Lower leg skin (tissue), 4 donors: ENCODE results near the gene RUVBL2. TPM values are rescaled to one million over a fixed set of nuclear protein-coding genes. Genes with fewer than 3 reads are reported as not detected.

Experiments
- DNase-seq, 2 donors: peaks; one replicate each; pipeline ENCODE4 v3.0.0-alpha.2; 2019; ENCODE audit warnings: low spot score in 2 of 2
- H3K4me3 ChIP-seq: fragments of 200-600 bp; sonication (generic); 2 replicates; pipeline ENCODE4 v1.5.1; 2017; ENCODE audit warnings: mild to moderate bottlenecking, low read depth; ENCODE audit not compliant: poor library complexity, severe bottlenecking
- POLR2A ChIP-seq, 2 donors: fragments of 450-650 bp; IDR thresholded peaks; one replicate each; pipeline ENCODE4 v1.6.1; 2016 to 2017; ENCODE audit warnings: antibody characterized with exemption in 2 of 2, mild to moderate bottlenecking in 1 of 2, moderate library complexity in 1 of 2
- WGBS, 2 donors: methylation state at CpG; one replicate each; pipeline ENCODE4 v1.1.5; 2018; 5-methylcytosine and 5-hydroxymethylcytosine counted together
- intact Hi-C: fragments of 100-400 bp; cut with DNase I; formaldehyde crosslinking; loops from one replicate; pipeline ENCODE4 v1.15.0; 2023; ENCODE audit warnings: low total_unique reads
- total RNA-seq, 4 donors: library from RNA; depleted of rRNA; stranded (reverse); fragments of >200 nt; gene quantifications; one replicate each; pipeline ENCODE4 v1.1.0, GENCODE V29; 2016
- TF ChIP-seq, protein P1 (sequence below), 3 donors: fragments of 450-650 bp; IDR thresholded peaks; one replicate each; pipeline ENCODE4 v1.5.1; 2016; ENCODE audit warnings: antibody characterized with exemption in 3 of 3, mild to moderate bottlenecking in 3 of 3, moderate library complexity in 2 of 3

The RUVBL2 gene
- total RNA-seq, 4 donors from 2014 or later: 61.3 to 83.8 (median 83.3) TPM

DNA sequence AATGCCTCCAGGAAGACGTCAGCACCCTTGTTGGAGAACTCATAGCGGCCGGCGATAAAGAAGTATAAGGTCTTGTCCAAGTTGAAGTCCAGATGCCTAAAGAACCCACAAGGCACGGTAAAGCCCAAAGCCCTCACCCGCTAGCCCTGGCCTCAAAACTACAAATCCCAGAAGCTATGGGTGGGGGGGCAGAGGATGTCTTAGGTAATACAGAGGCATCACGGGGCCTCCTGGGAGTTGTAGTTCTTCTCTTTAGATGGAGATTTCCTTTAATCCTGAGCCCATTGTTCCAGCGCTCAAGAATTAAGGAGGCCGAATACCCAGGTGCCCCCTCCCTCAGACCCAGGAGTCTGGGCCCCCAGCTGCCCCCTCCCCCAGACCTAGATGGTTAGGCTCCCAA is 11.4 kb upstream of the RUVBL2 start:
- no peak for DNase-seq
- H3K4me3 ChIP-seq: no peak overlapping the region
- 87 to 97% methylated on average over 9 of the region's 9 CpGs for WGBS, 2 donors
- intact Hi-C loops: no loop called here
- TF ChIP-seq, protein P1, sequence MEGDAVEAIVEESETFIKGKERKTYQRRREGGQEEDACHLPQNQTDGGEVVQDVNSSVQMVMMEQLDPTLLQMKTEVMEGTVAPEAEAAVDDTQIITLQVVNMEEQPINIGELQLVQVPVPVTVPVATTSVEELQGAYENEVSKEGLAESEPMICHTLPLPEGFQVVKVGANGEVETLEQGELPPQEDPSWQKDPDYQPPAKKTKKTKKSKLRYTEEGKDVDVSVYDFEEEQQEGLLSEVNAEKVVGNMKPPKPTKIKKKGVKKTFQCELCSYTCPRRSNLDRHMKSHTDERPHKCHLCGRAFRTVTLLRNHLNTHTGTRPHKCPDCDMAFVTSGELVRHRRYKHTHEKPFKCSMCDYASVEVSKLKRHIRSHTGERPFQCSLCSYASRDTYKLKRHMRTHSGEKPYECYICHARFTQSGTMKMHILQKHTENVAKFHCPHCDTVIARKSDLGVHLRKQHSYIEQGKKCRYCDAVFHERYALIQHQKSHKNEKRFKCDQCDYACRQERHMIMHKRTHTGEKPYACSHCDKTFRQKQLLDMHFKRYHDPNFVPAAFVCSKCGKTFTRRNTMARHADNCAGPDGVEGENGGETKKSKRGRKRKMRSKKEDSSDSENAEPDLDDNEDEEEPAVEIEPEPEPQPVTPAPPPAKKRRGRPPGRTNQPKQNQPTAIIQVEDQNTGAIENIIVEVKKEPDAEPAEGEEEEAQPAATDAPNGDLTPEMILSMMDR (IDR thresholded peaks at IDR 0.05): no peak
- TF ChIP-seq POLR2A (IDR thresholded peaks at IDR 0.05): no peak

DNA sequence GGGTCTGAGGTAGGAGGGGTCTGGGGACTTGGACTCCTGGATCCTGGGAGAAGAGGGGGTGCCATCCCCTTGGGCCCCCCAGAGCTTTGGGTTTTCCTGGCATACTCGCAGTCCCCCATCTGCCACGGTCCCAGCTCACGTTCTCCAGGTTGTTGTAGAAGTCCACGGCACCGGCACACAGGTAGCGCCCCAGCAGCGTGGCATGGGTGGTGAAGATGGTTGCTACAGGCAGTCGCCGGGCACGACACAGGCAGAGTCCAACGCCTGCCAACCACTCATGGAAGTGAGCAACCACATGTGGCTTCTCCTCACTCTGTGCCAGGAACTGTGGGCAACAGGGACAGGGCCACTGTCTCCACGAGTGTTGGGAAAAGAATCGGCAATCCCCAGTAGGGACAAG is 8.0 kb upstream of the RUVBL2 start:
- intact Hi-C loops: no loop called here
- no peak overlapping the region for H3K4me3 ChIP-seq
- no peak for DNase-seq
- 91 to 94% methylated on average over 13 of the region's 13 CpGs for WGBS, 2 donors
- TF ChIP-seq, protein P1 (IDR thresholded peaks at IDR 0.05): no peak
- TF ChIP-seq POLR2A (IDR thresholded peaks at IDR 0.05): no peak

DNA sequence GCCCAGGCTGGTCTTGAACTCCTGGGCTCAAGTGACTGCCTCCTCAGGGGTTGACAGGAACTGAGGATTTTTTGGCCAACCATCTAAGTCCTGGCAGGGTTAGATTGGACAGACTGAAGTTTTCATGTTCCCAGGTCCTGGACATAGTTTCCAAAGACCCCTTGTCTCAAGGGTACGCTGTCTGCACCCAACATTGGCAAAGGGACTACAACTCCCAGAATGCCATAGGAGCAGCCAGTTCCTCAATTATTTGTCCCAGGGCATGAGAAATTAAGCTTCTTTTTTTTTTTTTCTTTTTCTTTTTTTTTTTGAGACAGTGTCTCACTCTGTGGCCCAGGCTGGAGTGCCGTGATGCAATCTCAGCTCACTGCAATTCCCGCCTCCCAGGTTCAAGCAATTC is 7.5 kb upstream of the RUVBL2 start:
- intact Hi-C loops: no loop called here
- no peak overlapping the region for H3K4me3 ChIP-seq
- no peak for TF ChIP-seq POLR2A (IDR thresholded peaks at IDR 0.05)
- TF ChIP-seq, protein P1 (IDR thresholded peaks at IDR 0.05): no peak
- no peak for DNase-seq
- 93 to 94% methylated on average over 3 of the region's 3 CpGs for WGBS, 2 donors

DNA sequence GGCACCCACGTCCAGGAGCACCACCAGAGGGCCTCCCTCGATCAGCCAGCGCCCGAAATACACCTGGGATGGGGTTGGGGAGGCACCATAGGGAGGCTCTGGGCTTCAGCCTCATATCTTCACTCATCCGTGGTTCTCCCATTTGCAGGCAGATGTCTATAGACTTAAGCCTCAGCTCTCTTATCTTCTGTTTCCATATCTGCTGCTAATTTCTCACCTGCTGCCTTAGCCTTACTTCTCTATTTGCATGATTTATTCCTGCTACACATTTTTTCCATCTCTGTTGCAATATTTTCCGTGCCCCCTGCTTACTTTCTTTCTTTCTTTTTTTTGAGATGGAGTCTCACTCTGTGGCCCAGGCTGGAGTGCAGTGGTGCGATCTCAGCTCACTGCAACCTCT is 6.4 kb upstream of the RUVBL2 start:
- WGBS, 2 donors: 86 to 91% methylated on average over 7 of the region's 7 CpGs
- no peak overlapping the region for H3K4me3 ChIP-seq
- no peak for DNase-seq
- TF ChIP-seq, protein P1 (IDR thresholded peaks at IDR 0.05): no peak
- TF ChIP-seq POLR2A (IDR thresholded peaks at IDR 0.05): no peak
- intact Hi-C loops: no loop called here

DNA sequence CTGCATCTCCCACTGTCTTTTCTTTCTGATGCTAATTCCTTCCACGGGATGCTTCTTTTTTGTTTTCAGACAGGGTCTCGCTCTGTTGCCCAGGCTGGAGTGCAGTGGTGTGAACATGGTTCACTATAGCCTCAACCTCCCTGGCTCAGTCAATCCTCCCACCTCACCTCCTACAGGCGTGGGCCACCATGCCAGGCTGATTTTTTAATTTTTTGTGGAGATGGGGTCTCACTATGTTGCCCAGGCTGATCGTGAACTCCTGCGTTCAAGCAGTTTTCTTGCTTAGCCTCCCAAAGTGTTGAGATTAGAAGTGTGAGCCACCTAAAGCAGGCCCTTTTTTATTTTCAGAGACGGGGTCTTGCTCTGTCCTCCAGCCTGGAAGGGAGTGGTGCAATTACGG is 5.4 kb upstream of the RUVBL2 start:
- 97% methylated on average over 7 of the region's 7 CpGs for WGBS, 2 donors
- DNase-seq: no peak
- no peak for TF ChIP-seq POLR2A (IDR thresholded peaks at IDR 0.05)
- TF ChIP-seq, protein P1 (IDR thresholded peaks at IDR 0.05): no peak
- H3K4me3 ChIP-seq: no peak overlapping the region
- intact Hi-C loops: no loop called here

DNA sequence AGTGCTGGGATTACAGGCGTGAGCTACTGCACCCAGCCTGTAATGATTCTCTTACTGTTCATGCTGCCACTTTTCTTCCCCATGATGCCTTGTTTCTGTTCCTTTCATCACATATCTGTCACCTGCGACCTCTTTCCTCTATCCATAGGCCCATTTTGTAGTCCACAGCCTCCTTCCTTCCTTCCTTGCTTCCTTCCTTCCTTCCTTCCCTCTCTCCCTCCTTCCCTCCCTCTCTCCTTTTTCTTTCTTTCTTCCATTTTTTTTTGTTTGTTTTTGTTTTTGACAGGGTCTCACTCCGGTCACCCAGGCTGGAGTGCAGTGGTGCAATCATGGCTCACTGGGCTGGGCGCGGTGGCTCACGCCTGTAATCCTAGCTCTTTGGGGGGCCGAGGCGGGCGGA is 4.8 kb upstream of the RUVBL2 start:
- no peak for DNase-seq
- 93 to 95% methylated on average over 9 of the region's 9 CpGs for WGBS, 2 donors
- intact Hi-C loops: no loop called here
- TF ChIP-seq, protein P1 (IDR thresholded peaks at IDR 0.05): no peak
- TF ChIP-seq POLR2A (IDR thresholded peaks at IDR 0.05): no peak
- H3K4me3 ChIP-seq: no peak overlapping the region
